DOHH2 (cell line): ENCODE measurements around the gene SEMA5A.

Experiments
- EZH2phosphoT487 ChIP-seq: fragments of 200-600 bp; sonication (generic); IDR thresholded peaks from 2 replicates; pipeline ENCODE4 v1.6.1; 2017; ENCODE audit warnings: borderline replicate concordance, mild to moderate bottlenecking, antibody characterized with exemption, low read length, moderate library complexity, mixed read lengths
- TF ChIP-seq, protein P1 (sequence below): fragments of 200-600 bp; sonication (generic); IDR thresholded peaks from one replicate; pipeline ENCODE4 v1.5.1; 2014; ENCODE audit warnings: antibody characterized with exemption, mild to moderate bottlenecking, low read depth, low read length; ENCODE audit not compliant: poor library complexity, severe bottlenecking

DNA sequence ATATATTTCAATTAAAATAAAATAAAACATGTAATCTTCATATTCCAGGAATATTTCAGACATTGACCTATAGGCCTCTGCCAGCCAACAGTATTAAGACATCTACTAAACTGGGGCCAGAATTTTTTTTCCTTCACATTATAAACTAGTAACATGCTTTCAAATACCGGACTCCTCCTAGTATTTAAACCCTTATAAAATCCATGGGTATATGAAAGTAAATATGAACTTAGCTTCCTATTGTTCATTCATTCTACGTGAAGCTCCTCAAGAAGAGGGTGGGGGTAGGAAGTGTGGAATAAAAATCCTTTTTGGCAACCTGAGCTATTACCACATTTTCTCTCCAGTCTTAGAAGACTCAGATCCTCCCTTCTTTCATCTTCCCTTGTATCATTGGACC lies 16.4 kb downstream of the SEMA5A start:
- TF ChIP-seq EZH2phosphoT487: no peak
- TF ChIP-seq, protein P1, sequence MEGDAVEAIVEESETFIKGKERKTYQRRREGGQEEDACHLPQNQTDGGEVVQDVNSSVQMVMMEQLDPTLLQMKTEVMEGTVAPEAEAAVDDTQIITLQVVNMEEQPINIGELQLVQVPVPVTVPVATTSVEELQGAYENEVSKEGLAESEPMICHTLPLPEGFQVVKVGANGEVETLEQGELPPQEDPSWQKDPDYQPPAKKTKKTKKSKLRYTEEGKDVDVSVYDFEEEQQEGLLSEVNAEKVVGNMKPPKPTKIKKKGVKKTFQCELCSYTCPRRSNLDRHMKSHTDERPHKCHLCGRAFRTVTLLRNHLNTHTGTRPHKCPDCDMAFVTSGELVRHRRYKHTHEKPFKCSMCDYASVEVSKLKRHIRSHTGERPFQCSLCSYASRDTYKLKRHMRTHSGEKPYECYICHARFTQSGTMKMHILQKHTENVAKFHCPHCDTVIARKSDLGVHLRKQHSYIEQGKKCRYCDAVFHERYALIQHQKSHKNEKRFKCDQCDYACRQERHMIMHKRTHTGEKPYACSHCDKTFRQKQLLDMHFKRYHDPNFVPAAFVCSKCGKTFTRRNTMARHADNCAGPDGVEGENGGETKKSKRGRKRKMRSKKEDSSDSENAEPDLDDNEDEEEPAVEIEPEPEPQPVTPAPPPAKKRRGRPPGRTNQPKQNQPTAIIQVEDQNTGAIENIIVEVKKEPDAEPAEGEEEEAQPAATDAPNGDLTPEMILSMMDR: no peak
